Gastrocnemius medialis (tissue), 4 donors: ENCODE results near the gene YWHAG. TPM values are rescaled to one million over a fixed set of nuclear protein-coding genes. Genes with fewer than 3 reads are reported as not detected.

Experiments
- ATAC-seq, 2 donors: fragments of 150-250 bp; one replicate each; pipeline ENCODE4 v1.9.1; 2016
- DNase-seq, 2 donors: peaks; one replicate each; pipeline ENCODE4 v3.0.0-alpha.2; 2019
- H3K27ac ChIP-seq, 4 donors: fragments of 200-600 bp; sonication (generic); 1 replicate in 1 of 4; 2 replicates in 3 of 4; pipeline ENCODE4 v1.5.1; 2016 to 2018; ENCODE audit warnings: mild to moderate bottlenecking in 2 of 4, moderate library complexity in 1 of 4
- H3K27me3 ChIP-seq, 3 donors: fragments of 200-600 bp; sonication (generic) in 2 of 3; 1 replicate in 1 of 3; 2 replicates in 2 of 3; pipeline versions ENCODE4 v1.5.1 to v1.6.0; 2016 to 2019; ENCODE audit warnings: mild to moderate bottlenecking in 1 of 3, moderate library complexity in 1 of 3
- H3K36me3 ChIP-seq, 2 donors: fragments of 200-600 bp; sonication (generic) in 1 of 2; one replicate each; pipeline ENCODE4 v1.5.1; 2017 to 2018
- H3K4me1 ChIP-seq, 2 donors: fragments of 200-600 bp; sonication (generic) in 1 of 2; one replicate each; pipeline ENCODE4 v1.5.1; 2016 to 2017; ENCODE audit warnings: mild to moderate bottlenecking in 2 of 2
- H3K4me3 ChIP-seq, 4 donors: fragments of 200-600 bp; sonication (generic) in 3 of 4; 1 replicate in 1 of 4; 2 replicates in 3 of 4; pipeline ENCODE4 v1.5.1; 2016 to 2019; ENCODE audit warnings: mild to moderate bottlenecking in 2 of 4
- H3K9me3 ChIP-seq, 3 donors: fragments of 200-600 bp; sonication (generic) in 2 of 3; 1 replicate in 1 of 3; 2 replicates in 2 of 3; pipeline ENCODE4 v1.5.1; 2016 to 2019
- CTCF ChIP-seq, 5 experiments: fragments of 450-650 bp in 3 of 5; fragments of 200-600 bp in 2 of 5; sonication (generic) in 2 of 5; IDR thresholded peaks in 4 of 5; conservative IDR thresholded peaks in 1 of 5; 1 replicate in 4 of 5; 2 replicates in 1 of 5; pipeline ENCODE4 v1.5.1; 2016 to 2019; ENCODE audit warnings: antibody characterized with exemption in 5 of 5, mild to moderate bottlenecking in 3 of 5, moderate library complexity in 3 of 5
- POLR2A ChIP-seq, 2 donors: fragments of 450-650 bp; IDR thresholded peaks; one replicate each; pipeline ENCODE4 v1.6.1; 2017; ENCODE audit warnings: antibody characterized with exemption in 2 of 2, mild to moderate bottlenecking in 2 of 2, moderate library complexity in 2 of 2
- in situ Hi-C, 4 donors: fragments of 200-750 bp; cut with MboI; loops; one replicate each; pipeline versions ENCODE4 v1.15.0 to v1.8.0; 2017; ENCODE audit warnings: low sequenced_read_pairs in 4 of 4
- intact Hi-C: fragments of 100-400 bp; cut with DNase I; formaldehyde crosslinking; loops from one replicate; pipeline ENCODE4 v1.15.1; 2023; ENCODE audit warnings: low total_unique reads
- total RNA-seq, 4 donors: library from RNA; depleted of rRNA; stranded (reverse); fragments of >200 nt; gene quantifications; one replicate each; pipeline versions ENCODE4 v1.1.0 to v1.2.3, GENCODE V29; 2016

YWHAG gene
- total RNA-seq, 4 donors from 2014 or later = 119 to 262 (median 179) TPM

- Histone ChIP-seq H3K27ac (peak overlapping the region; percentile 79 to 100 (median 97)), H3K4me3 (no peak overlapping the region), H3K4me1 (peaks cover 91 to 98% of the 10 kb centered on the region in 2 donors), H3K36me3 (peaks cover 0 to 23% of the 10 kb centered on the region in 2 donors), H3K9me3 (no peaks in the 10 kb centered on the region), H3K27me3 (no peaks in the 10 kb centered on the region)
- ATAC-seq (peak; percentile 21 to 27), DNase-seq (no peak)
- in situ Hi-C loops = no loop called here
- TF ChIP-seq POLR2A (IDR thresholded peaks at IDR 0.05) (no peak), CTCF (IDR thresholded peaks at IDR 0.05 in 4 of 5, conservative IDR thresholded peaks at IDR 0.05 in 1 of 5) (no peak)
- intact Hi-C loops = no loop called here
Measured at GRCh38 chr7:76351372-76351771, 7.4 kb downstream of the YWHAG start.

GRCh38 chr7:76349313-76349885, 9.4 kb downstream of the YWHAG start:
- no peaks in the 10 kb centered on the region for H3K9me3 ChIP-seq
- TF ChIP-seq POLR2A (IDR thresholded peaks at IDR 0.05) (no peak), CTCF (IDR thresholded peaks at IDR 0.05 in 4 of 5, conservative IDR thresholded peaks at IDR 0.05 in 1 of 5) (no peak)
- DNase-seq = no peak
- H3K4me1 ChIP-seq = peaks cover 79 to 92% of the 10 kb centered on the region in 2 donors
- H3K27me3 ChIP-seq = no peaks in the 10 kb centered on the region
- no peak overlapping the region for H3K4me3 ChIP-seq
- in situ Hi-C loops (no loop called here), intact Hi-C loops (no loop called here)
- H3K36me3 ChIP-seq = peaks cover 0 to 41% of the 10 kb centered on the region in 2 donors
- ATAC-seq = no peak
- H3K27ac ChIP-seq = peak overlapping the region; percentile 96 to 100 (median 98)

- ATAC-seq (no peak), DNase-seq (no peak)
- Histone ChIP-seq H3K27me3 (no peaks in the 10 kb centered on the region), H3K4me1 (peaks cover 66 to 76% of the 10 kb centered on the region in 2 donors), H3K27ac (peak overlapping the region; percentile 96 to 100 (median 98)), H3K9me3 (no peaks in the 10 kb centered on the region), H3K4me3 (no peak overlapping the region), H3K36me3 (peaks cover 0 to 53% of the 10 kb centered on the region in 2 donors)
- TF ChIP-seq CTCF (IDR thresholded peaks at IDR 0.05 in 4 of 5, conservative IDR thresholded peaks at IDR 0.05 in 1 of 5) = no peak
- TF ChIP-seq POLR2A (IDR thresholded peaks at IDR 0.05) = no peak
- in situ Hi-C loops (no loop called here), intact Hi-C loops (no loop called here)
Measured at GRCh38 chr7:76347710-76348109, 11.1 kb downstream of the YWHAG start.

- no peak for ATAC-seq
Measured at GRCh38 chr7:76346778-76347177, 12.0 kb downstream of the YWHAG start.

More at GRCh38 chr7:76346778-76347177, 12.0 kb downstream of the YWHAG start:
- Histone ChIP-seq H3K27me3 (no peaks in the 10 kb centered on the region), H3K36me3 (peaks cover 0 to 59% of the 10 kb centered on the region in 2 donors), H3K27ac (peak overlapping the region; percentile 96 to 100 (median 98)), H3K4me3 (no peak overlapping the region), H3K4me1 (peaks cover 66 to 76% of the 10 kb centered on the region in 2 donors), H3K9me3 (no peaks in the 10 kb centered on the region)
- no peak for DNase-seq
- in situ Hi-C loops (no loop called here), intact Hi-C loops (no loop called here)
- TF ChIP-seq CTCF (IDR thresholded peaks at IDR 0.05 in 4 of 5, conservative IDR thresholded peaks at IDR 0.05 in 1 of 5) (no peak), POLR2A (IDR thresholded peaks at IDR 0.05) (no peak)
